Measurements from ENCODE around the gene ISYNA1. TPM values are rescaled to one million over a fixed set of nuclear protein-coding genes. Genes with fewer than 3 reads are reported as not detected.

The ISYNA1 gene
- polyA plus RNA-seq, 4 donors: 99.2 to 156 (median 106) TPM

GRCh38 chr19:18445262-18445948 is 7.5 kb upstream of the ISYNA1 start:
- DNase-seq (ENCODE audit: low read depth in 4 of 4, low spot score in 3 of 4): no peak

GRCh38 chr19:18444513-18444912 is 6.6 kb upstream of the ISYNA1 start:
- DNase-seq (ENCODE audit: low read depth in 4 of 4, low spot score in 3 of 4): no peak

GRCh38 chr19:18443831-18444230 is 5.9 kb upstream of the ISYNA1 start:
- no peak for DNase-seq (ENCODE audit: low read depth in 4 of 4, low spot score in 3 of 4)

GRCh38 chr19:18443406-18443805 is 5.5 kb upstream of the ISYNA1 start:
- no peak for DNase-seq (ENCODE audit: low read depth in 4 of 4, low spot score in 3 of 4)

- no peak for DNase-seq (ENCODE audit: low read depth in 4 of 4, low spot score in 3 of 4)
Measured at GRCh38 chr19:18442941-18443340, 5.0 kb upstream of the ISYNA1 start.

- no peak for DNase-seq (ENCODE audit: low read depth in 4 of 4, low spot score in 3 of 4)
Measured at GRCh38 chr19:18441804-18442788, 4.2 kb upstream of the ISYNA1 start.

GRCh38 chr19:18440936-18441803 is 3.2 kb upstream of the ISYNA1 start:
- DNase-seq (ENCODE audit: low read depth in 4 of 4, low spot score in 3 of 4): no peak

GRCh38 chr19:18440415-18440877 is 2.5 kb upstream of the ISYNA1 start:
- DNase-seq (ENCODE audit: low read depth in 4 of 4, low spot score in 3 of 4): no peak

- DNase-seq (ENCODE audit: low read depth in 4 of 4, low spot score in 3 of 4): no peak
Measured at GRCh38 chr19:18439910-18440237, 1.9 kb upstream of the ISYNA1 start.

GRCh38 chr19:18439025-18439909 is 1.3 kb upstream of the ISYNA1 start:
- DNase-seq (ENCODE audit: low read depth in 4 of 4, low spot score in 3 of 4): no peak

GRCh38 chr19:18438331-18439024 is 545 bp upstream of the ISYNA1 start:
- no peak for DNase-seq (ENCODE audit: low read depth in 4 of 4, low spot score in 3 of 4)

GRCh38 chr19:18436671-18437490 is 1.1 kb downstream of the ISYNA1 start:
- peak in 1 of 4 donors; percentile 81 for DNase-seq (ENCODE audit: low read depth in 4 of 4, low spot score in 3 of 4)

GRCh38 chr19:18435842-18436670 is 1.9 kb downstream of the ISYNA1 start:
- DNase-seq (ENCODE audit: low read depth in 4 of 4, low spot score in 3 of 4): no peak

GRCh38 chr19:18435178-18435841 is 2.6 kb downstream of the ISYNA1 start:
- no peak for DNase-seq (ENCODE audit: low read depth in 4 of 4, low spot score in 3 of 4)

- no peak for DNase-seq (ENCODE audit: low read depth in 4 of 4, low spot score in 3 of 4)
Measured at GRCh38 chr19:18434411-18435175, 3.3 kb downstream of the ISYNA1 start.

GRCh38 chr19:18433735-18434398 is 4.1 kb downstream of the ISYNA1 start:
- DNase-seq (ENCODE audit: low read depth in 4 of 4, low spot score in 3 of 4): no peak

Measured in right renal pelvis (tissue), 4 donors.